NOMO-1 treated with dmso at 0.1 percent for 144 hours (cell line): ENCODE results near the gene FNDC10.
"Not testable (repeated sequence)": the region's sequence is repeated elsewhere in the genome, so short reads cannot be mapped to it uniquely, and the experiment has no call there.

ENCODE experiments used
- DNase-seq: peaks from one replicate; lab custom pipeline; 2025; ENCODE audit not compliant: unreplicated experiment; lab: John Stamatoyannopoulos, UW

The FNDC10 gene

GRCh38 chr1:1599030-1599934 is 653 bp downstream of the FNDC10 start:
- peak; percentile 20 for DNase-seq

- no peak for DNase-seq
Measured at GRCh38 chr1:1598720-1599029, 1.3 kb downstream of the FNDC10 start.

- no peak for DNase-seq
Measured at GRCh38 chr1:1598051-1598719, 1.8 kb downstream of the FNDC10 start.

GRCh38 chr1:1597275-1597930 is 2.5 kb downstream of the FNDC10 start:
- DNase-seq: no peak

- DNase-seq: no peak
Measured at GRCh38 chr1:1596493-1597274, 3.3 kb downstream of the FNDC10 start.

GRCh38 chr1:1595341-1595740 is 4.6 kb downstream of the FNDC10 start:
- not testable (repeated sequence) for DNase-seq

GRCh38 chr1:1594602-1595260 is 5.2 kb downstream of the FNDC10 start:
- DNase-seq: no peak

GRCh38 chr1:1593834-1594601 is 5.9 kb downstream of the FNDC10 start:
- DNase-seq: no peak

GRCh38 chr1:1591452-1591851 is 8.5 kb downstream of the FNDC10 start:
- DNase-seq: no peak

- DNase-seq: no peak
Measured at GRCh38 chr1:1583347-1584010, 16.5 kb downstream of the FNDC10 start.

GRCh38 chr1:1582585-1583346 is 17.2 kb downstream of the FNDC10 start:
- DNase-seq: no peak

GRCh38 chr1:1578371-1578940 is 21.5 kb downstream of the FNDC10 start:
- no peak for DNase-seq

- no peak for DNase-seq
Measured at GRCh38 chr1:1577367-1578011, 22.4 kb downstream of the FNDC10 start.

- peak; percentile 72 for DNase-seq
Measured at GRCh38 chr1:1574721-1575537, 25.0 kb downstream of the FNDC10 start, which contains the start of gene SSU72. Gene SSU72, minus strand, starts transcription at chr1:1574863. Its CDS starts 306 bp downstream, at chr1:1574557.

- DNase-seq: peak; percentile 57
Measured at GRCh38 chr1:1573843-1574720, 25.9 kb downstream of the FNDC10 start.

GRCh38 chr1:1569341-1569740 is 30.6 kb downstream of the FNDC10 start:
- no peak for DNase-seq
